Smooth muscle cell (in vitro differentiated cells): Measurements from ENCODE around the gene VPS8. TPM values are rescaled to one million over a fixed set of nuclear protein-coding genes. Genes with fewer than 3 reads are reported as not detected.

Experiments used
- DNase-seq: peaks from one replicate; lab custom pipeline; 2025; ENCODE audit not compliant: unreplicated experiment; lab: John Stamatoyannopoulos, UW
- H2AFZ ChIP-seq: fragments of 200-600 bp; sonication (generic); 2 replicates; pipeline ENCODE4 v1.6.0; 2016; ENCODE audit warnings: antibody characterized with exemption, low read depth, mild to moderate bottlenecking
- H3F3A ChIP-seq: fragments of 200-600 bp; sonication (generic); 2 replicates; pipeline ENCODE4 v1.6.0; 2017; ENCODE audit warnings: antibody characterized with exemption, low read depth
- H3K27ac ChIP-seq: fragments of 200-600 bp; sonication (generic); 2 replicates; pipeline ENCODE4 v1.5.1; 2016; ENCODE audit warnings: low read depth, mild to moderate bottlenecking
- H3K27me3 ChIP-seq: fragments of 200-600 bp; sonication (generic); 2 replicates; pipeline ENCODE4 v1.6.1; 2016; ENCODE audit warnings: low read depth, mild to moderate bottlenecking
- H3K36me3 ChIP-seq: fragments of 200-600 bp; sonication (generic); 2 replicates; pipeline ENCODE4 v1.5.1; 2016; ENCODE audit warnings: low read depth
- H3K4me1 ChIP-seq: fragments of 200-600 bp; sonication (generic); 2 replicates; pipeline ENCODE4 v1.5.1; 2016; ENCODE audit warnings: low read depth
- H3K4me2 ChIP-seq: fragments of 200-600 bp; sonication (generic); 2 replicates; pipeline ENCODE4 v1.6.0; 2016; ENCODE audit warnings: mild to moderate bottlenecking
- H3K4me3 ChIP-seq: fragments of 200-600 bp; sonication (generic); 2 replicates; pipeline ENCODE4 v1.5.1; 2016; ENCODE audit warnings: mild to moderate bottlenecking
- H3K79me2 ChIP-seq: fragments of 200-600 bp; sonication (generic); 2 replicates; pipeline ENCODE4 v1.6.0; 2016; ENCODE audit warnings: low read depth, mild to moderate bottlenecking
- H3K9ac ChIP-seq: fragments of 200-600 bp; sonication (generic); 2 replicates; pipeline ENCODE4 v1.6.0; 2016; ENCODE audit warnings: low read depth
- H3K9me3 ChIP-seq: fragments of 200-600 bp; sonication (generic); replicated peaks from 2 replicates; pipeline ENCODE4 v1.5.1; 2016; ENCODE audit warnings: low read depth
- H4K20me1 ChIP-seq: fragments of 200-600 bp; sonication (generic); 2 replicates; pipeline ENCODE4 v1.6.0; 2016; ENCODE audit warnings: low read depth
- CTCF ChIP-seq: fragments of 200-600 bp; sonication (generic); IDR thresholded peaks from 2 replicates; pipeline ENCODE4 v1.5.1; 2017; ENCODE audit warnings: borderline replicate concordance, mild to moderate bottlenecking, antibody characterized with exemption; ENCODE audit not compliant: insufficient read depth, poor library complexity, severe bottlenecking
- whole genome bisulfite sequencing: methylation state at CpG from one replicate; pipeline ENCODE4 v1.1.7; 2016; ENCODE audit warnings: low lambda C conversion rate; 5-methylcytosine and 5-hydroxymethylcytosine counted together
- polyA plus RNA-seq: library from polyadenylated mRNA; unstranded; fragments of >200 nt; fragmentation: Nextera tagmentation; extraction: Ambion mirVana; gene quantifications from 2 replicates; pipeline ENCODE4 v1.2.1, GENCODE V29; 2016
- total RNA-seq: library from RNA; depleted of rRNA; stranded (reverse); fragments of >200 nt; gene quantifications from 2 replicates; pipeline ENCODE4 v1.2.3, GENCODE V29; 2014

The VPS8 gene
- total and polyA plus RNA-seq, 2 experiments from 2014 or later, result 16.1 to 53.9 TPM

- 100% methylated on average over 1 of the region's 1 CpG for WGBS
These were observed 245.9 kb downstream of the VPS8 start for GRCh38 chr3:185057829-185058228.

GRCh38 chr3:185058796-185059195 lies 246.8 kb downstream of the VPS8 start:
- Histone ChIP-seq H3K4me1 (no peaks in the 10 kb centered on the region), H3K27ac (no peak overlapping the region), H3K4me3 (no peak overlapping the region), H3K9me3 (no peaks in the 10 kb centered on the region), H3K4me2 (no peak overlapping the region), H3F3A (no peaks in the 10 kb centered on the region), H3K79me2 (no peaks in the 10 kb centered on the region), H3K36me3 (no peaks in the 10 kb centered on the region), H2AFZ (no peak overlapping the region), H3K27me3 (no peaks in the 10 kb centered on the region), H3K9ac (no peak overlapping the region), H4K20me1 (no peaks in the 10 kb centered on the region)
- DNase-seq, result no peak
- TF ChIP-seq CTCF, result no peak
- WGBS, result 76% methylated on average over 2 of the region's 2 CpGs

More at GRCh38 chr3:185057829-185058228, 245.9 kb downstream of the VPS8 start:
- DNase-seq, result no peak
- no peak overlapping the region for H2AFZ ChIP-seq
- no peaks in the 10 kb centered on the region for H3K79me2 ChIP-seq
- H3K9me3 ChIP-seq, result no peaks in the 10 kb centered on the region
- no peak overlapping the region for H3K9ac ChIP-seq
- TF ChIP-seq CTCF, result no peak
- no peaks in the 10 kb centered on the region for H4K20me1 ChIP-seq
- no peaks in the 10 kb centered on the region for H3K4me1 ChIP-seq
- H3K36me3 ChIP-seq, result peaks cover 6% of the 10 kb centered on the region
- no peak overlapping the region for H3K4me2 ChIP-seq
- no peak overlapping the region for H3K27ac ChIP-seq
- no peaks in the 10 kb centered on the region for H3K27me3 ChIP-seq
- no peak overlapping the region for H3K4me3 ChIP-seq
- no peaks in the 10 kb centered on the region for H3F3A ChIP-seq

- no peak for DNase-seq
- H3K4me2 ChIP-seq, result no peak overlapping the region
- 91% methylated on average over 2 of the region's 2 CpGs for WGBS
- H2AFZ ChIP-seq, result no peak overlapping the region
- H3K4me1 ChIP-seq, result no peaks in the 10 kb centered on the region
- TF ChIP-seq CTCF, result no peak
- no peak overlapping the region for H3K4me3 ChIP-seq
- H4K20me1 ChIP-seq, result no peaks in the 10 kb centered on the region
- no peaks in the 10 kb centered on the region for H3K27me3 ChIP-seq
- H3K79me2 ChIP-seq, result no peaks in the 10 kb centered on the region
- no peaks in the 10 kb centered on the region for H3K36me3 ChIP-seq
- no peak overlapping the region for H3K27ac ChIP-seq
- H3F3A ChIP-seq, result no peaks in the 10 kb centered on the region
- H3K9ac ChIP-seq, result no peak overlapping the region
- H3K9me3 ChIP-seq, result no peaks in the 10 kb centered on the region
These were observed 247.8 kb downstream of the VPS8 start for GRCh38 chr3:185059766-185060165.

GRCh38 chr3:185060655-185061054 lies 248.7 kb downstream of the VPS8 start:
- Histone ChIP-seq H2AFZ (no peak overlapping the region), H3K4me2 (no peak overlapping the region), H3K4me1 (no peaks in the 10 kb centered on the region), H3F3A (no peaks in the 10 kb centered on the region), H3K9me3 (no peaks in the 10 kb centered on the region), H3K9ac (no peak overlapping the region), H4K20me1 (no peaks in the 10 kb centered on the region), H3K36me3 (no peaks in the 10 kb centered on the region), H3K79me2 (no peaks in the 10 kb centered on the region), H3K4me3 (no peak overlapping the region), H3K27ac (no peak overlapping the region), H3K27me3 (no peaks in the 10 kb centered on the region)
- WGBS, result 88% methylated on average over 2 of the region's 2 CpGs
- no peak for TF ChIP-seq CTCF
- no peak for DNase-seq
